Epithelial cell of proximal tubule (primary cell): ENCODE results near the gene DAPK1. TPM values are rescaled to one million over a fixed set of nuclear protein-coding genes. Genes with fewer than 3 reads are reported as not detected.

Source experiments
- DNase-seq: peaks from one replicate; pipeline ENCODE4 v3.0.0-alpha.2; 2011; ENCODE audit warnings: low read depth
- H3K4me3 ChIP-seq: 2 replicates; pipeline ENCODE4 v1.5.1; 2011; ENCODE audit warnings: low read depth, mild to moderate bottlenecking, low read length
- total RNA-seq: library from RNA; depleted of rRNA; stranded (reverse); fragments of >200 nt; gene quantifications from 2 replicates; pipeline ENCODE4 v1.2.3, GENCODE V29; 2015
- TF ChIP-seq, protein P1 (sequence below): conservative IDR thresholded peaks from 2 replicates; pipeline ENCODE4 v1.5.1; 2012; ENCODE audit warnings: low read depth, mild to moderate bottlenecking, low read length

The DAPK1 gene
- total RNA-seq, 1 donor from 2014 or later, result 46.3 TPM

DNA sequence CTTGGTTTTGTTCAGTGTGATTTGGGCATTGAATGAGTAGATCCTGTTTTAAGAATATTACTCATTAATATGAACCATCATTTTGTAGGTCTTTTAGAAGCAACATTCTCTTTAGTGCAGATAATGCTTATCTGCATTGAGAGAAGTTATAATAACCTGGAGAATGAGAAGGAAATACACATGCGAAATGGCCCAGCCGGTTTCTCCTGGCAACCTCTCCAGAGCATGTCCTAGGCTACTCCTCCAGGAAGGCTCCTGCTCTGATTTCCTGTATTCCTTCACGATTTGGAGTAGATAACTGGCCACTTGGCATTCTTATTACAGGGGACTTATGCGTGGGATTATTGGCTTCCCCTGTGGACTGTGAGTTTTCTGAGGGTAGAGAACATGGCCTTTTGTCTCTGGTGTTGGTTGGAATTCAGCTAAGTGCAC lies 12.6 kb downstream of the DAPK1 start:
- TF ChIP-seq, protein P1, sequence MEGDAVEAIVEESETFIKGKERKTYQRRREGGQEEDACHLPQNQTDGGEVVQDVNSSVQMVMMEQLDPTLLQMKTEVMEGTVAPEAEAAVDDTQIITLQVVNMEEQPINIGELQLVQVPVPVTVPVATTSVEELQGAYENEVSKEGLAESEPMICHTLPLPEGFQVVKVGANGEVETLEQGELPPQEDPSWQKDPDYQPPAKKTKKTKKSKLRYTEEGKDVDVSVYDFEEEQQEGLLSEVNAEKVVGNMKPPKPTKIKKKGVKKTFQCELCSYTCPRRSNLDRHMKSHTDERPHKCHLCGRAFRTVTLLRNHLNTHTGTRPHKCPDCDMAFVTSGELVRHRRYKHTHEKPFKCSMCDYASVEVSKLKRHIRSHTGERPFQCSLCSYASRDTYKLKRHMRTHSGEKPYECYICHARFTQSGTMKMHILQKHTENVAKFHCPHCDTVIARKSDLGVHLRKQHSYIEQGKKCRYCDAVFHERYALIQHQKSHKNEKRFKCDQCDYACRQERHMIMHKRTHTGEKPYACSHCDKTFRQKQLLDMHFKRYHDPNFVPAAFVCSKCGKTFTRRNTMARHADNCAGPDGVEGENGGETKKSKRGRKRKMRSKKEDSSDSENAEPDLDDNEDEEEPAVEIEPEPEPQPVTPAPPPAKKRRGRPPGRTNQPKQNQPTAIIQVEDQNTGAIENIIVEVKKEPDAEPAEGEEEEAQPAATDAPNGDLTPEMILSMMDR, result no peak
- DNase-seq, result no peak
- no peak overlapping the region for H3K4me3 ChIP-seq

DNA sequence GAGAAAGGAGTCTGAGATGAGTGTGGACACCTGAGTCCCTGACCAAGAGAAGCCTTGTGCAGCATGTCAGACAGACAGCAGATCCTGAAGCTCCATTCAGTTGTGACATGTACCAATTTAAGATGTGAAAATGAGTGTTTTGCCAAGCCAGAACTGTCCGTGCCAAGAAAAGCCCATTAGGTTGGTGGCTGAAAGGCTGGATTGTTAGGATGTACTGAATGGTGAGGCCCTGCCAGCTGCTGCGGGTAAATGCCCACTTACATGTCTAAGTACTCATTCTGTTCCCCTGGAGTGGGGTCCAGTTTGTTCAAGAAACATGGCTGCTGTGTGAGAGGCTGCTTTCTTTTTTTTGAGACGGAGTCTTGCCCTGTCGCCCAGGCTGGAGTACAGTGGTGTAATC lies 14.6 kb downstream of the DAPK1 start:
- TF ChIP-seq, protein P1, result no peak

DNA sequence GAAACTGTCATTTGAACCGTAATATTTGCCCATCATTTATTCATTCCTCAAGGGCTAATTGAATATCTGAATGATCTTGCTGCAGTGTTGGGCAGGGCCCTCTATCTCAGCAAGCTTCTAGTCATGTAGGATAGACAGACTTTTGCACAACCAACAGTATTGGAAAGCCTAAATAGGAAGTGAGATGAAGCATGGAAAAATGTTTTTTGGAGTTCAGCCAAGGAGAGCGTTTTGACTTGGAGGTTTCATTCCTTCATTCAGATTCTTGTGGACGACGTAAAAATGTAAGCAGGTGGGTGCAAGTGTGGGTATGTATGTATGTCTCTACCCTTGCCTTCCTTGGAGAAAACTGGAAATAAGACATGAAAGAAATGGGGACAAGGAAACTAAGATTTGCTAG lies 15.5 kb downstream of the DAPK1 start:
- no peak for DNase-seq
- H3K4me3 ChIP-seq, result no peak overlapping the region
- TF ChIP-seq, protein P1, result no peak

More for the DNA sequence above, 14.6 kb downstream of the DAPK1 start:
- no peak for DNase-seq
- no peak overlapping the region for H3K4me3 ChIP-seq

DNA sequence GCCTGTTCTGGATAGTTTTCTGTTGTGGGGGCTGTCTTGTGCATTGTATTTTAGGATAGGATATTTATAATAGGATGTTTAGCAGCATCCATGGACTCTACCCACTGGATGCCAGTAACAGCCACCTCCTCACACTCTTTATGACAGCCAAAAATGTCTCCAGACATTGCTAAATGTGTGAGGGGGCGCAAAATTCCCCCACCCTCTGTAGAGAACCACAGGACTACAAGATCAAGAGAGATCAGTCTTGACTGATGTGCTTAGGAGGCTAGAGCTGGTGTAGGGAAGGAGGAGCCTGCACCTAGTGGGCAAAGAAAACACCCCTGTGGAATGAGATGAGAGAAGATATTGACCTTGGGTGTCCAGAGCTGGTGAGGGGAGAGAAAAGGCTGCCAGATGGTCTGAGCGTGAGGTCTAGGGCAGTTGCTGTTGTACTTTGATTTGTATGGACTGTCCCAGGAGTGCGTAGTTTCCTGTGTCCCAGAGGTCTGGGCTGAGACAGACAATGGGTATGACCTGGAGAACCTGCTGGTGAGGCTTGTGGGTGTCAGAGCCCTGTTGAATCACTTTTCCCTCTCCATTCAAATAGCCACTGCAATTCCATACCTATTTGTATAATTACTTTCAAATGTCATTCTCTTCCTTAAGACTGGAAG lies 16.3 kb downstream of the DAPK1 start:
- TF ChIP-seq, protein P1, result no peak
- no peak for DNase-seq
- H3K4me3 ChIP-seq, result no peak overlapping the region

DNA sequence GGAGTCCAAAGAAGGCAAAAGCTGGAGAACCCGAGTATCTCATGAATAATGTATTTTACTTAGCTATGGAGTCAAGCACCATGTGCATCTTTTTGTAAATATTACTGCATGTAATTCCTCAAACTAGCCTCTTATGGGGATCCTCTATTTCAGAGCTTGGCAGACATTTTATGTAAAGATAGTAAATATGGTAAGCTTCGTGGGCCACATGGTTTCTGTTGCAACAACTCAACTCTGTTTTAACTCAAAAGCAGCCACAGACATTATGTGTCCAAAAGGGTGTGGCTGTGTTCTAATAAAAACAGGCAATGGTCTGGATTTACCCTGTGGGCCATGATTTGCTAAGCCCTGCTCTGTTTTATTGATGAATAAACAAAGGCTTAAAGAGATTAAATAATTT lies 17.3 kb downstream of the DAPK1 start:
- TF ChIP-seq, protein P1, result no peak
- DNase-seq, result no peak
- no peak overlapping the region for H3K4me3 ChIP-seq

DNA sequence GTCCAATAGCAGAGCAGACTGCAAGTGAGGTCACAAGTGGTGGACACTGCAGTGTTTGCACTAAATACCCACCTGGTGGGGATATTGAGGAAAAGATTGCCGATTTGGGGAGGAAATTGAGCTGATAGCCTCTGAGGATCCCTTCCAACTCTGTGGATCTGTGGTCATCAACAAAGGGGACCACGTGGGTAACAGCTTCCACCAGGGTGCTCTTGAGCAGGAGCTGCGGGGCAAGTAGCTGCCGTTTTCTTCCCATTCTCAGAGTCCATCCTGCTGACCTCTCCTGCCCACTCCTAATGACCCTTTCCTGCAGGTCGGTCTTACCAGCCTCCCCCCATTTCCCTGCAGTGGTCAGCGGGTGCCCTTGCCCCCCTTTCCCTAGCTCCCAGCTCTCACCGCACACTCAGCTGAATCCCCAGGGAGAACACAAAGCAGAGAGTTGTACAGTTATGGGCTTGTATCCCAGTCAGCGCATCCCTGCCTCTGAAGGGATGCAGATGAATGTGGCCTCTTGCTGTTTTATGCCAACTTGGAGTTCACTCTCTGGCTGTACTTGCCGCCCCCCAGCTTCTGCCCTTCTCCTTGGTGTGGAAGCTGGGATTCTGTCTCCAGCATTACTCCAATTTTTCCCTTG lies 18.0 kb downstream of the DAPK1 start:
- no peak for DNase-seq
- TF ChIP-seq, protein P1, result no peak
- no peak overlapping the region for H3K4me3 ChIP-seq
